ENCODE data around the gene PDZK1. TPM values are rescaled to one million over a fixed set of nuclear protein-coding genes. Genes with fewer than 3 reads are reported as not detected.

Gene PDZK1
- total RNA-seq: 1 to 10 TPM in 2 of 3 donors, not detected in 1; 1.1 to 1.2 TPM
- long read RNA-seq, donor 1, partial matches to known transcripts: 0 of 2 reads
- long read RNA-seq, donor 1, other reads (novel, unspliced or antisense): 1 of 2 reads
- long read RNA-seq, donor 2: 0 reads

DNA sequence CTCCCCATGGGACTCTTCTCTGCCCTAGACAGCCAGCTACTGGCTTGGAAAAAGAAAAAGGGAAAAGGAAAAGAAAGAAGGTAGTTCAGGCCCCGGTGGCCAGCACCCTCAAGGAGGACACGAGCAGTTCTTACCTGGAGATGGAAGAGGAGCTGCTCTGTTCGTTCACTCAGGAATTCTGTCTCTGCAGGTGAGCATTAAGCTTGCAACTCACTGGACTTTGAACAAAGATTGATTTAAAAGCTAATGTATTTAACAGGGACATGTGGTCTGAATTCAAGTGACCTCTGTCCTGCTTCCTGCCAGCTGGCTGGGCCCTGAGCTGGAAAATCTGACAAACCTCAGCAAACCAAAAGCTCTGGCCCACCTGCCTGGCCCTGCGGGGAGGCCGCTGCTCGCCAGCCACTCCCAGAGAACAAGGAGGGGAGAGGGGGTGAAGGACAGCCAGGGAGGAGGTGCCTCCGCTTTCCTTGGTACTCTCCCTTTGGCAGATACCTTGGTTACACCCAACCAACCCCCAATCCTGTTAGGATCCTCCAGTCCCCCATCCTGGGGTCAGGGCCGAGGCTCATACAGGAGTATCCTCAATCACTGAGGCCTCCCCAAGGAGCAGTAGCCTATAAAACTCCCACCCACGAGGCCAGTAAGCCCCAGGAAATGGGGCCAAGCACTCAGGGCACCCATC is at the start of gene PDZK1:
Gene PDZK1, minus strand, starts transcription at position 186 of the 685 bp plus-strand sequence. CDS start 19,347 bp downstream, outside the sequence.
- peak in 1 of 3 donors; percentile 10 for DNase-seq
- TF ChIP-seq, protein P1, sequence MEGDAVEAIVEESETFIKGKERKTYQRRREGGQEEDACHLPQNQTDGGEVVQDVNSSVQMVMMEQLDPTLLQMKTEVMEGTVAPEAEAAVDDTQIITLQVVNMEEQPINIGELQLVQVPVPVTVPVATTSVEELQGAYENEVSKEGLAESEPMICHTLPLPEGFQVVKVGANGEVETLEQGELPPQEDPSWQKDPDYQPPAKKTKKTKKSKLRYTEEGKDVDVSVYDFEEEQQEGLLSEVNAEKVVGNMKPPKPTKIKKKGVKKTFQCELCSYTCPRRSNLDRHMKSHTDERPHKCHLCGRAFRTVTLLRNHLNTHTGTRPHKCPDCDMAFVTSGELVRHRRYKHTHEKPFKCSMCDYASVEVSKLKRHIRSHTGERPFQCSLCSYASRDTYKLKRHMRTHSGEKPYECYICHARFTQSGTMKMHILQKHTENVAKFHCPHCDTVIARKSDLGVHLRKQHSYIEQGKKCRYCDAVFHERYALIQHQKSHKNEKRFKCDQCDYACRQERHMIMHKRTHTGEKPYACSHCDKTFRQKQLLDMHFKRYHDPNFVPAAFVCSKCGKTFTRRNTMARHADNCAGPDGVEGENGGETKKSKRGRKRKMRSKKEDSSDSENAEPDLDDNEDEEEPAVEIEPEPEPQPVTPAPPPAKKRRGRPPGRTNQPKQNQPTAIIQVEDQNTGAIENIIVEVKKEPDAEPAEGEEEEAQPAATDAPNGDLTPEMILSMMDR (IDR thresholded peaks at IDR 0.05): no peak
- no peak within 1 kb of the TSS for H3K4me3 ChIP-seq

DNA sequence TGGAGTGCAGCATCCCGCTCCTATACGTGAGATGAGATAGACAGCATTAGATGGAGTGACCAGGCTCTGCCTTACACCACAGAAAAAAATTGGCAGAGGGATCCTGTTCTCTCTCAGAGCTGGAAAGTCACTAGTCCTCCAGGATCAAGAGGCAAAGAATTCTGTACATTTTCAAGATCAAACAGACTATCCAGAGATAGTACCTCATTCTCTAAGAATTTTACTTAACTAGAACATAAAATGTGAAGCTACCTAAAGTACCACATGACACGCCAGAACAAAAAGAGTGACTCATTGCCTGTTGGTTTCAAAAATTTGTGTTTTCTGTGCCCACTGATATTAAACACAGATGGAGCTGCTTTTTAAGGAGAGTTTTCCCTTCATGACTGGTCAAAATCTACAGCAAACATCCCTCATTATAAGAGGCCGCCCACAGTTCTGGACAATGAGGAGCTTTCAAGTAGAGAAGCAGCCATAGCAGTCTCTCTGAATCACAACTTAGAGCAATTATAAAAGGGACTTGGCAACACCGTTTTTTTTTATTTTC is 44.4 kb upstream of the PDZK1 start:
- no peak for DNase-seq
- TF ChIP-seq, protein P1 (IDR thresholded peaks at IDR 0.05): no peak
- Histone ChIP-seq H3K9me3 (no peaks in the 10 kb centered on the region), H3K4me3 (no peak overlapping the region), H3K4me1 (ENCODE audit: low read depth) (no peaks in the 10 kb centered on the region), H3K36me3 (ENCODE audit: low read depth) (no peaks in the 10 kb centered on the region)
- no peak for ATAC-seq
- intact Hi-C loops (cut with DNase I, micrococcal nuclease): no loop called here

More for the DNA sequence above, at the start of gene PDZK1:
- peak; percentile 66 for ATAC-seq
- Histone ChIP-seq H3K36me3 (ENCODE audit: low read depth) (no peaks in the 10 kb centered on the region), H3K4me1 (ENCODE audit: low read depth) (no peaks in the 10 kb centered on the region), H3K9me3 (no peaks in the 10 kb centered on the region)
- intact Hi-C loops (cut with DNase I, micrococcal nuclease): no loop called here

DNA sequence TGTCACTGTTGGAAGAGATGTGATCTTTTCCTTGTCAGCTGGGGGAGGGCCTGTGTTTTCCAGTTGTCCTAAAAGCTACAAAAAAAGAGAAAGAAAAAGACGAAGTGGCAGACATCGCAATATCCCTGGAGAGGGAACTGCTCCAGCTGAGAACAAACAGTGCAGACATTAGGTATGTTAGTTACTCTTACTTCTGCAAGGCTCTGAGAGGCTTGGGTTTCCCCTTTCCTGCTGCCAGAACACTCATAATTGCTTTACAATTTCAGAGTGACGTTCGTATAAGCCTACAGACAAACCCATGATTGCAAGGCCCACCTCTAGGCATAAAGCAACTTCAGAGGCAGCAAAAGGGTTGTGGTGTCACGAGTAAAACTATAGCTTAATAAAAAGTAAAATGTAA is 43.3 kb upstream of the PDZK1 start:
- Histone ChIP-seq H3K4me3 (no peak overlapping the region), H3K4me1 (ENCODE audit: low read depth) (no peaks in the 10 kb centered on the region), H3K9me3 (no peaks in the 10 kb centered on the region), H3K36me3 (ENCODE audit: low read depth) (no peaks in the 10 kb centered on the region)
- TF ChIP-seq, protein P1 (IDR thresholded peaks at IDR 0.05): no peak
- DNase-seq: no peak
- intact Hi-C loops (cut with DNase I, micrococcal nuclease): no loop called here
- no peak for ATAC-seq

DNA sequence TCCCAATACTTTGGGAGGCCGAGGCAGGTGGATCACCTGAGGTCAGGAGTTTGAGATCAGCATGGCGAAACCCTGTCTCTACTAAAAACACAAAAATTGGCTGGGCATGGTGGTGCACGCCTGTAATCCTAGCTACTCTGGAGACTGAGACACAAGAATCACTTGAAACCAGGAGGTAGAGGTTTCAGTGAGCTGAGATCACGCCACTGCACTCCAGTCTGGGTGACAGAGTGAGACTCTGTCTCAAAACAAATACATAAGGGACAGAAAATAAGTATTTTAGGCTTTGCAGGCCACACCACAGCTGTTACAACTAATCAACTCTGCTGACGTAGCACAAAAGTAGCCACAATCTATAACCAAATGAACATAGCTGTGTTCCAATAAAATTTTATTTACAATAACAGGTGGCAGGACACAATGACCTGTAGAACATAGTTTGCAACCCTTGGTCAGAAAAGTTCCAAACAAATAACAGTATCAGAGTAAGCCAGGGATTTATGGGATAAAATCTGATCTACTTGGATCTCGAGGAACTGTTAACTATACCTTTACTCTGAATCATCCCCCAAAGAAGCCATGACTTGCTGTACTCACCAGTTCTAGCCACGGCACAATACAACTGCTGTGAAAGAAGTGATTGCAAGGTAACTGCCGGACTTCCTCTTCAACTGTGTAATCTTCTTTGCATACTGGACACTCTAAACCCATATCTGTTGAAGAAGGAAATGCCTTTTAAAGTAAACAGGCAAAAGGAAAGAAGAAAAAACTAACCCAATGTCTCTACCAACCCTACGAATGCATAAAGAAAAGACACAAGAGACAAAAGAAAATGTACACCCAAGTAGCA is 40.5 kb upstream of the PDZK1 start:
- no peak for ATAC-seq
- H3K9me3 ChIP-seq: no peaks in the 10 kb centered on the region
- no peak overlapping the region for H3K4me3 ChIP-seq
- no peaks in the 10 kb centered on the region for H3K4me1 ChIP-seq (ENCODE audit: low read depth)
- TF ChIP-seq, protein P1 (IDR thresholded peaks at IDR 0.05): no peak
- intact Hi-C loops (cut with DNase I, micrococcal nuclease): no loop called here
- DNase-seq: no peak
- no peaks in the 10 kb centered on the region for H3K36me3 ChIP-seq (ENCODE audit: low read depth)

DNA sequence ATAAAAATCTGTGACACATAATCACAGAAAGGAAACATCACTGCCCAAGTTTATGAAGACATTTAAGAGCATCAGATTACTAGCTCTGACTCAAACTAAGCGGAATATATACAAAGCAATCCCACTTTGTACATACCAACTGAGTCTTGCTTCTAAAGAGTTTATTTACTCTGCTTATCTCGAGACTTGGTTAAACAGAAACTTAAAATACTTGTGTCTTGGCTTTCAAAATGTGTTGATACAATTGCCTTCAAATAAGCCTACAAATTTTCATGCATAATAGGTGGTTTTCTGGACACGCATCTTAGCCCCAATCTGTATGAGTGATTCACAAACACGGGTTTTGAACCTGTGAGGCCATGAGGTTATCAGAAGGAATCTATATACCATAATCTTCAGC is 33.1 kb upstream of the PDZK1 start:
- no peak for DNase-seq
- H3K4me3 ChIP-seq: no peak overlapping the region

More for the DNA sequence above, 33.1 kb upstream of the PDZK1 start:
- peak; percentile 73 for ATAC-seq
- Histone ChIP-seq H3K4me1 (ENCODE audit: low read depth) (no peaks in the 10 kb centered on the region), H3K9me3 (no peaks in the 10 kb centered on the region), H3K36me3 (ENCODE audit: low read depth) (no peaks in the 10 kb centered on the region)
- TF ChIP-seq, protein P1 (IDR thresholded peaks at IDR 0.05): no peak
- intact Hi-C loops (cut with DNase I, micrococcal nuclease): no loop called here
